ENCODE data around the gene REXO5. TPM values are rescaled to one million over a fixed set of nuclear protein-coding genes. Genes with fewer than 3 reads are reported as not detected.
A peak's percentile ranks its signal among the peaks of the same experiment; 100 is the strongest.

Gene REXO5
- total and polyA plus RNA-seq, 12 donors, result 2.0 to 6.9 (median 4.8) TPM

DNA sequence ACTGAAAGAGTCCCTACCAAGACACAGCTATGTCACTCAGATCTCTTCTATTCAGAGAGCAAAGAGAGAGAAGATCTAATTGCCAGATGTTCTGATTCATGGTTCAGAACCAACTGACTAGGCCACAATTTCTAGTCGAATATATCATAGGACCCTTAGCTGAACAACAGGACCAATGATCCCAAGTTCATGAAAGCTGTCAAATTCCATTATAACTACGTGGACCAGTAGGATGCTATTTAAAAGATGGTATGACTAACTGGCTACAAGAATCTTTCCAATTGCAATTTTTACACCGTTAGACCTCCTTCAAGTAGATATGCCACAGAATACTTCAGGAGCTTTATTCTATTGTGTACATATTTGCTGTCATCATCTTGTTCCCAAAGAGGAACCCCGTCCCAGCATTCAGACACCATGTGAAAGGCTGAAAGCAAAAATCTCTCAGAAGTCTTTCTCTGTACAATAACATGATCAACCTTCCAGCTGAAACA is 67.8 kb downstream of the REXO5 start:
- peak overlapping the region in 1 of 10 donors; percentile 67 for H3K27ac ChIP-seq
- DNase-seq, result no peak
- ATAC-seq, result no peak

DNA sequence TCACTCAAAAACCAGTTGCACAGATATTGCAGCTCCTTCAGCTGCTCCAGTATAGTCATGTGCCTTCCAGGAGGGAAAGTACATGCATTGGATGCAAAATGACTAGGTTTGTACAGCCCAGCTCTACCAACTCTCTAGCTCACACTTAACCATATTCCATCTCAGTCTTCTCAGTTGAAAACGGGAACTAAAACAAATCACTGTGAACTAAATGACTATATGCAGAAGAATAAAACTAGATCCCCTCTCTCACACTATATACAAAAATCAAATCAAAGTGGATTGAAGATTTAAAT is 69.0 kb downstream of the REXO5 start:
- no peak overlapping the region for H3K27ac ChIP-seq
- intact Hi-C loops (cut with DNase I), result no loop called here
- H3K4me3 ChIP-seq, result no peak overlapping the region
- DNase-seq, result no peak
- no peaks in the 10 kb centered on the region for H3K9me3 ChIP-seq
- H3K4me1 ChIP-seq, result peaks cover 14 to 89% (median 69%) of the 10 kb centered on the region in 9 donors
- WGBS, 2 donors, result 84 to 95% methylated on average over 1 of the region's 1 CpG
- TF ChIP-seq CTCF (IDR thresholded peaks at IDR 0.05), result no peak
- no peaks in the 10 kb centered on the region for H3K36me3 ChIP-seq
- no peak for ATAC-seq
- H3K27me3 ChIP-seq, result no peaks in the 10 kb centered on the region

More for the DNA sequence above, 67.8 kb downstream of the REXO5 start:
- TF ChIP-seq CTCF (IDR thresholded peaks at IDR 0.05), result no peak
- Histone ChIP-seq H3K4me1 (peaks cover 16 to 89% (median 69%) of the 10 kb centered on the region in 9 donors), H3K27me3 (no peaks in the 10 kb centered on the region), H3K36me3 (no peaks in the 10 kb centered on the region), H3K9me3 (no peaks in the 10 kb centered on the region), H3K4me3 (no peak overlapping the region)
- 80% methylated on average over 4 of the region's 4 CpGs for WGBS, 2 donors
- intact Hi-C loops (cut with DNase I), result no loop called here

DNA sequence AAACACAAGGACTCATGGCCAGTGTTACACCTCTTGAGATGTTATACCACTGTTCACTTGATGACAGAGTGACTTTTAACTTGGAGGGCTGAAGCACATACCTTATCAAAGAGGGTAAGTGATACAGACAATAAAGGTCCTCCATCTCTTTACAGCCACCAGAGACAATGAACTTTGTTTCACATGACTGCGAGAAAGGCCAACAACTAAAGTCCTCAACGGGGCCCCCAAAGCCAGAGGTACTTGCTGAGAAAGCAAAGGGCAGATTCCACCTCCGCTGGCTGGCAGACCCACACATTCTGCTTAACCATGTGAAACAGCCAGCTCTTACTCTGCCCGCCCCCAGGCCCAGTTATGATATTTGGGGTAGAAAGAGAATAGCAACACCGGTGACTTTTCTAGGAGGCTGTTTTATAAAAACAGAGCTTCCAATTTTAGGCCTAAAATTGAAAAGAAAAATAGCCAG is 72.4 kb downstream of the REXO5 start:
- peaks cover 8 to 85% (median 63%) of the 10 kb centered on the region in 9 donors for H3K4me1 ChIP-seq

More for the DNA sequence above, 72.4 kb downstream of the REXO5 start:
- H3K36me3 ChIP-seq, result no peaks in the 10 kb centered on the region
- no peaks in the 10 kb centered on the region for H3K27me3 ChIP-seq
- H3K4me3 ChIP-seq, result peak overlapping the region in 1 of 10 donors; percentile 0
- ATAC-seq (peak; percentile 26 to 94 (median 80)), DNase-seq (no peak)
- WGBS, 2 donors, result 40 to 64% methylated on average over 5 of the region's 5 CpGs
- no peak for TF ChIP-seq CTCF (IDR thresholded peaks at IDR 0.05)
- peak overlapping the region in 9 of 10 donors; percentile 23 to 78 (median 59) for H3K27ac ChIP-seq
- intact Hi-C loops (cut with DNase I), result no loop called here
- no peaks in the 10 kb centered on the region for H3K9me3 ChIP-seq
